Skin of body (tissue), 2 donors: ENCODE measurements around the gene TM9SF3. TPM values are rescaled to one million over a fixed set of nuclear protein-coding genes. Genes with fewer than 3 reads are reported as not detected.

Experiments
- DNase-seq: peaks from one replicate; lab custom pipeline; 2025; lab: John Stamatoyannopoulos, UW
- total RNA-seq: library from RNA; depleted of rRNA; stranded (reverse); fragments of >200 nt; gene quantifications from one replicate; pipeline ENCODE4 v1.2.3, GENCODE V29; 2014

The TM9SF3 gene
- total RNA-seq, 1 donor from 2014 or later, result 83.2 TPM

DNA sequence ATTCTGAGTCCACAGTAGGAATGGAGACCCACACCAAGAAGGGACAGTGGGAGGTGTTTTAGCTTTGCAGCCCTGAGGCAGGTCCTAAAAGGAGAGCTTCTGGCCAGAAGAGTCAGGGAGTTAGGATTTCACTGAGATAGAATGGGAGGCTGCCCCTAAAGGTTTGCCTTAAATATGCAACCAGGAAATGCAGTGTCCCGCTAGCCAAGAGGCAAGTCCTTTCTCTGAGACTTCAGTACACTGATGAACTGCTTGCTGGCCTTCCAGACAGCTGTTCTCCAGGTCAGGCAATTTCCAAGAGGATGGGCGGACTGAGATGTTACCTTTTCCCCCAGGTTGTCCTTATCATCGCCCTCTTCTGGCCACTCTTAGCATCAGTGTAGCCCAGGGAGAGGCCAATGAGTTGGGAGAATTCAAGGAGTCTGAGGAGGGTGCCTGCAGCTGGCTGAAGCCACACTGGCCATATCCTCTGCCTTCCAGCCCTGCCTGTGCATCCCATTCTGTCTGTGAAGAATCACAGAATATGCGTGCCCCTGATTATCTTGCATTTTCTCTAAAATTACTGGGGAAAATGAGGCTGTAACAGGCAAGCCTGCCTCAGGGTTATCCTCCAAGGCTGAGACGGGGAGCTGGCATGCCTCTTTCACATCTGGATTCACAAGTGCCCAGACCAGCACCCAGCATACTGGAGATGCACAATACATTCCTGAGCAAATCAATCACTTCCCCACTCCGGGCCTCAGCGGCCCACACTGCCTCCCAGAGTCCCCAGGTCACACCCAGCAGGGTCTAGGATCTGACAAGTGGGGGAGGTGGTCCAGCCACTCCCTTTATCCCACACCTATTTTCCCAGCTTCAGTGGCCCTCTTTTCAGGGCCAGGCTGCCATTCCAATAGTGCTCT lies 75.5 kb downstream of the TM9SF3 start:
- DNase-seq, result no peak

DNA sequence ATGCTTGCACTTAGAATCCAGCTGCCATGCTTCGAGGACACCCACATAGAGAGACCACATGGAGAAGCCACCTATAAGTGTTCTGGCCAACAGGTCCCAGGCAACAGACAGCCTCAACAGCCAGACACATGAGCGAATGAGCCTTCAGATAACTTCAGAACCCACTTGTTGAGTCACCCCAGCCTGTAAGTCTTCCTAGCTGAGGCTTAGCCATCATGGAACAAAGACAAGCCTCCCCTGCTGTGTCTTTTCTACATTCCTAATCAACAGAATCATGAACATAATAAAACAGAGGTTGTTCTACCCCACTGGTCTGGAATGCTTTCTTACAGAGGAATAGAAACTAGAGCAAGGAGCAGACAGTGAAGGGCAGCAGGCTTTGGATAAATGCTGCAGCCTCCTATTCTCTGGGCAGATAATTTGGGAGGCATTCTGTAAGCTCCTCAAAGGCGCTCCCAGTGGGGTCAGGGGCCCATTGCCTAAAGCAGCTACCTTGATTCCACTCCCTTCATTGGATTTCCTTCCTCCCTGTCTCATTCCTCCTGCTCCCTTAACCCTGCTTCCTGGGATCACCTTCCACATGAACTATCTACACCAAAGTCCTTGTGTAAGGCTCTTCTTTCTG lies 77.7 kb downstream of the TM9SF3 start:
- no peak for DNase-seq

DNA sequence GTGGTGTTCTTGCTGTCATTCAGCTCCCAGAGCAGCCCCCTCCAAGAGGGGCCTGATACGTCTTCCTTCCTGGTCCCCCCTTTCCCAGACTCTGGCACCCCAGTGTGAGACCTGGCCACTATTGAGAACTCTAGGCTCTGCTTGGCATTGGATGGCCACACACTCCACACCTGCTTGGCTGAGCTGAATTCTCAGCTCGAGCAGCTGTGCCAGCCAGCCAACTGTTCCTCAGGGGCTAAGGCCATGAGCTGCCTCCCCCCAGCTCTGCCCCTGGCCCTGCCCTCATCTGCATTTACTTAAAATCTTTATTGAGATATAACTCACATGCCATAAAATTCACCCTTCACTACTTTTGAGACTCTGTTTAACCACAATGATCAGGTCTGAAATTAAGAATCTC lies 79.8 kb downstream of the TM9SF3 start:
- DNase-seq, result no peak

DNA sequence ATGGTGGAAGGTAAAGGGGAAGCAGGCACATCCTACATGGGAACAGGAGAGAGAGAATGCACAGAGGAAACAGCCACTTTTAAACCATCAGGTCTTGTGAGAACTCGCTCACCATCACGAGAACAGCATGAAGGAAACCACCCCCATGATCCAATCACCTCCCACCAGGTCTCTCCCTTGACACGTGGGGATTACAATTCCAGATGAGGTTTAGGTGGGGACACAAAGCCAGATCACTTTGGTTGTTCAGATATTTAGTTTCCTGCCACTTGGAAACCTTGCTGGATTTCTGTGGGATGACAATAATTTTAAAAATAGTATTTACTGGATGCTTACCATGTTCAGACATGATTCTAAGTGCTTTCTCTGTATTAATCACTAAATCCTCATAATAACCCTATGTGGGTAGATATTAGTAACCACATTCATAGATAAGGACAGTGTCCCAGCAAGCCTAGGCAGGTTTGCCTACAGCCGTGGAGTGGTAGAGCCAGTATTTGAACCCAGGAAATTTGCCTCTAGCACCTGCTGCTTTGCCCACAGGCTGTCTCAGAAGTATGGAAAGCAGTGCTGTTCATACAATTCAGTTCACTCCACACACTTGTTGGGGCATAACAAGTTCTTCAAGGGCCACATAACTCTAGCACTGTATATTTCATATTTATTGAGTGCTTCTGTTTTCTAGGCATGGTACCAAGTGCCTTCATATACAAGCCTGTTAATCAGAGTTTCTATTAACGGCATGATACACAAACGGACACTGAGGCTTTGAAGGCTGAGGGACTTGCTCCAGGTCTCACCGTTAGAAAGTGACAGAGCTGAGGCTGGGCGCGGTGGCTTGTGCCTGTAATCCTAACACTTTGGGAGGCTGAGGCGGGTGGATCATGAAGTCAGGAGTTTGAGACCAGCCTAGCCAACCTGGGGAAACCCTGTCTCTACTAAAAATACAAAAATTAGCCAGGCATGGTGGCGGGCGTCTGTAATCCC lies 81.4 kb downstream of the TM9SF3 start:
- DNase-seq, result no peak

DNA sequence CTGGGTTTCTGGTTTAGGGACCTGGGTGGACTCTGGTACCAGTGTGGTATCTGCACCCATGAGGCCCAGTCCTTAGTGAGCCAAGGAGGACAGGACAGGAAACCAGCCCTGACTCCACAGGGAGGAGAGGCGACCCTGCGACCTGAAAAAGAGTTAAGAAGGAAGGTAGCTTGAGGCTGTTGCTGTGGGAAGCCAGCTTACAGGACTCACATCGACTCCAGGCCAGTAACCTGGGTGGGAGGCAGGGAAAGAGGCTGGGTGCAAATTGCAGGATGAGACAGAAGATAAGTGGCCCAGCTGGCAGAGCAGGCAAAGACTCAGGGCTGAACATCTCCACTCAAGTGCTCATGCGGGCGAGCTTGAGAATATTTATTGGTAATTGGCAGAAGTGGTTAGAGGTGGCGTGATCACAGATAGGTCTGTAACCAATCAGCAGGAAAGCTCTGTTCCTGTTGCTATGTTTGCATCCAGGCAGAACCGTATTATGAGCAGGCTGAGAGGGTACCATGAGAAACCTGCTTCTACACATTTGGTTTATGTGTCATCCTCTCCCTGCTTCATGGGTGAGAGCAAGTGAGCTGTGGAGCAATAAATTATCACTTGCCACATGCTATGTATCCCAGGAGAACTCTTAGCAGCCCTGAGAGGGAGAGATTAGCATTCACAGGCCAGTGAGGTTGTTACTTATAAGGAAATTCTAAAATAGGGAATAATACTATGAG lies 84.1 kb downstream of the TM9SF3 start:
- DNase-seq, result no peak

DNA sequence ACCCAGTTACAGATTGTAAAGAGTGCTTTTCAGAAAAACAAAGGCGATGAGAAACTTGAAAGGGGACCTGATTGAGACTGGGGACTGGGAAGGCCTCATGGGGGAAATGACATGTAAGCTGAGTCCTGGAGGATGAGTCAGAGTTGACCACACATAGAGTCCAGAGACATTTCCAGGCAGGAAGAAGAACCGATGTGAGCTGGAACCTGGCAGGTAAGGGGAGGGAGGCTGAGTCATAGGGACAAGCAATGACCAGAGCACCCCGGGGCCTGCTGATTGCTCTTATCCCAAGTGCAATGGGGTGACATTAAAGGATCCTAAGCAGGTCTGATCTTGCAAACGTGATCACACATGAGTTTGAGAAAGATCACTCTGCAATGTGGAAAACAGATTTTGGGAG lies 84.8 kb downstream of the TM9SF3 start:
- DNase-seq, result no peak

DNA sequence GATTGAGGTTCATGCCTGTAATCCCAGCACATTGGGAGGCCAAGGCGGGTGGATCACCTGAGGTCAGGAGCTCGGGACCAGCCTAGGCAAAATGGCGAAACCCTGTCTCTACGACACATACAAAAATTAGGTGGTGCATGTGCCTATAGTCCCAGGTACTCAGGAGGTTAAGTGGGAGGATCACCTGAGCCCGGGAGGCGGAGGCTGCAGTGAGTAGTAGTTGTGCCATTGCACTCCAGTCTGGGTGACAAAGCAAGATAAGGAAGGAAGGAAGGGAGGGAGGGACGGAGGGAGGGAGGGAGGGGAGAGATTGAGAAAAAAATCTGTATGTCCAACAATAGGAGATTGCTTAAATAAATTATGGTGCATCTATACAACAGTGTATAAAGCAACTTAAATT lies 86.3 kb downstream of the TM9SF3 start:
- DNase-seq, result no peak

DNA sequence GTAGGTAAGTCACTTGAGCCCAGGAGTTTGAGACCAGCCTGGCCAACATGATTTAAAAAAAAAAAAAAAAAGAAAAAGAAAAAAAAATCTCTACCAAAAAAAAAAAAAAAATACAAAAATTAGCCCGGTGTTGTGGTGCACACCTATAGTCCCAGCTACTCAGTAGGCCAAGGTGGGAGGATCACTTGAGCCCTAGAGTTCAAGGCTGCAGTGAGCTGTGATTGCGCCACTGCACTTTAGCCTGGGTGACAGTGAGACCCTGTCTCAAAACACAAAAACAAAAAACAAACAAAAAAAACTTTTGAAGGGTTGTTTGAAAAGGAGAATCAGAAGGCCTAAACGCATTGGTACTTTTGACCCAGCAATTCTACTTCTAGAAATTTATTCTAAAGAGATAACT lies 86.8 kb downstream of the TM9SF3 start:
- no peak for DNase-seq

DNA sequence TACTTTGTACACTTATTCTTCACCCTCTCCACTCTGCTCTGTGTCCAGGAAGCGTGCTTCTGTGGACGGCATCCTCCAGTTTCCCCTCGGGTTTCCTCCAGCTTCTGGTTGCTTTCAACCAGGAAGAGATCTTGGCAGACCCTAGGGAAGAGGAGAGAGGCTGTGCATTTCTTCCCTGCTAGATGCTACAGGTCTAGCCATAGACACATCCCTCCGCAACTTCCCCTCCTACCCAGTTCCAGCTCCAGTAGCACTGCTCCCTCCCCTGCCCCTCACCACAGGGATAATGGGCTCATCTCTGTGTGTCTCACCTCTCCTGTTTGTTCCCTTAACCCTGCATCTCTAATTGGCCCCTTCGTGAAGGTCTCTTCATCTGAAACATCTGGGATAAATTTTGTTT lies 89.4 kb downstream of the TM9SF3 start:
- no peak for DNase-seq

DNA sequence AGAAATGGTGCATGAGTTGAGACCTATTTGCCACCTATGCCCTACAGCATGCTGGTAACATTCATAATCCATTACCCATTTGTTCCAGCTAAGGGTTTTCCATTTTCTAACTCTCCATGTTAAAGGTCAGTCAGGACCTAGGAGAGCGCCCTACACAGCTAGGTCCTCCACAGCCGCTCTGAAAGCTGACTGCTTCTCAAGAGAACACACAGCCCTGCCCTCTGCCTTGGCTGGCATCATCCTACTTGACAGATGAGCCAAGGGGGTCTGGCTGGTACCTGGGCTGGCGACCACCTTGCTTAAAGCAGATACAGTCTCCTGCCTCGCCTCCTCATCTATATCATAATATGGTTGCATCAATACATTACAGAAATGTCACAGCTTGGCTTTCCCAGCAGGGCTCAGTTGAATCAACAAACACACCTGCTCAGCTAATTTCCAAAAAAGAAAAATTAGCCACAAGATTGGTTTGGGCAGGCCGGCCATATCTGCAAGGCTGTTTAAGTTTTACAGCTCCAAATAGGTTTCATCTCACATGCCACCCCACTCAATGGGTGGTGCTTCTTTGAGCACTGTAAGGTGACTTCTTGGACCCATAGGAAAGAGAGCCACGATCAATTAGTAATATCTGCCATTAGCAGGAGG lies 90.4 kb downstream of the TM9SF3 start:
- DNase-seq, result no peak

DNA sequence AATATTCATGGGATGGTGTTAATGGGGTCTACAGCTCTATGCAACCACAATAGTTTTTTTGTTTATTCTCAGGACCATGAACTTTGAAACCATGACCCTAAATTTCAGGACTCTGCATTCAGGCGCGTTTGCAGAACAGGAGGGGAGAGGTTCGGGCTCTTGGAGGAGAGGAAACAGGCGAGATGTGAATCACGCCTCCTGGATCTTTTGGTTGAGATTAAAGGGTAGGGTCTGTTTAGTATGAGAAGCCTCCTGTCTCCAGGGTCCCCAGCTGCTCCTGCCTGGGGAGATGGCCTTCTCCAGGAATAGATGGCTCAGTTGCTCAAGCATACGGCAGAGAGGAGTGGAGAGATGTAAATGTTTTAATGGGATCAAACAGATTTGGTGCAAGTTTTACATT lies 91.3 kb downstream of the TM9SF3 start:
- DNase-seq, result no peak

DNA sequence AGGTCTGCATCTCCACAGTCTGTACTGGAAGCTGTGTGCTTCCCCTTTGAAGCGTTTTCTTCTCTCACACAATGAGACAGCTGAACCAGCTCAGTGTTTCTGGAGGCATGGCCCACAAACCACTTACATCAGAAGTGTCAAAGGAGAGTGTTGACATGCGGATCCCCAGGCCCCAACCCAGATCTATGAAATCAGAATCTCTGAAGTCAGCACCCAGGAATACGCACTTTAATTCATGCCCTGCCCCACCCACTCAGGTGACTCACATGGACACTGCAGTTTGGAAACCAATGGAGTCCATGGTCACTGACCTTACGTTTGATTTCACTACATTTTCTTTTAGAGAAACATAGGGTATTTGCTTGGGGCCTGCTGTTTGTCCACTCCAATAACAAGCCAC lies 92.1 kb downstream of the TM9SF3 start:
- DNase-seq, result no peak

DNA sequence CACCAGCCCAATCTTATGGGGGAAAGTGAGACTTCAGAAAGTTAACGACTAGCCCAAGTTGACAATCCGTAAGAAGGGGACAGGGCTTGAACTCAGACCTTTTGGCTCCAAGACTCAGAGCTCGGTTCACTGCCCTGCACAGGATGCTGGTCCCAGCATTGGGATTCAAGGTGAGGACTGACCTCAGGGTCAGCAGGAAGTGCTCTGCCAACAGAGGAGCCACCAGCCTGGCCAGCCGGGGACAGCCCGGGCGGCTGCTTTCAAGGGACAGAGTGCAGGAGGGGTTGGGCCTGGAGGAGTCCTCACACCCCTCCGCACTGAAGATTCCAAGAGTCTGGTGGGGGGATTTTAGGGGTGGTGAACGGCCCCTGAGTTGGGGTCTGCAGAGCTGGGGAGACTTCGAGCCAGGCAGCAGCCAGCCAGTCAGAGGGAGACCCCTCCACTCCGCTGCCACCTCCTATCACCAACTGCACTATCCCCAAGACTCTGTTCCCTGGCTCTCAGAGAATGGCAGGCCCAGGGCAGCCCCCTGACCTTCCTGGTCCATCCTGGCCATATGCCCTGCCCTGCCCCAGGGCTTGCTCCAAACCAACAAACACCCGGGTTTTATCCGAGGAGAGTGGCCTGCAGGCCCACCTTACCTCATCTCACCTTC lies 92.8 kb downstream of the TM9SF3 start:
- no peak for DNase-seq

DNA sequence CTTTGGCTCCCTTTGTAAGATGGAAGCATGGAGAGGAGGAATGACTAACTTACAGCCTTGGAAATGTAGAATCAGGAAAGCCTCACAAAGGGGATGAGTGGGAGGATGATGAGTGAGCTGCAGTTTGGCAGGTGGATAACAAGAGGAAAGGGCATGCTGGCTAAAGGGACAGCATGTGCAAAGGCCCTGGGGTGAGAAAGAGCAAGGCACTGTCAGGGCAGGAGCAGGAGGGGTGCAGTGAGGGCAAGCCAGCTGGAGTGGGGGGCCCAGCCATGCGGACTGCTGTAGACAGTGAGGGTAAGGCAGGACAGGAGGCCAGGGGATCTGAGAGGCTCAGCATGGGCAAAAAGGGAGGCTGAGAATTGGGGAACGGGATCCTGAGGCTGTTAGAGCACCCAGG lies 93.6 kb downstream of the TM9SF3 start:
- no peak for DNase-seq

DNA sequence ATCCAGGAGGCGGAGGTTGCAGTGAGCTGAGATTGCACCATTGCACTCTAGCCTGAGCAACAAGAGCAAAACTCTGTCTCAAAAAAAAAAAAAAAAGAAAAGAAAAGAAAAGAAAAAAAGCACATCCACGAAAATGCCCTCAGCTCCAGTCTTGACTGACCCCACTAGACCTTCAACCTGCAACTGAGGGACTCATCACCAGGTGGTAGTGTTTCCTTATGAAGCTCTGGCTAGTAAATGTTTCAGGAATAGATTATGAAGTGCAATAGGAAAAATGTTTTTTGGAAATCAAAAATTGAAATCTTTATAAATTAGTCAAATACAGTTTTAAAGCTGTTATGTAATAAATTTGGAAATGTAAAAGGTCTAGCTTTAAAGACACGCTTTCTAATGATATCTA lies 95.5 kb downstream of the TM9SF3 start:
- no peak for DNase-seq

DNA sequence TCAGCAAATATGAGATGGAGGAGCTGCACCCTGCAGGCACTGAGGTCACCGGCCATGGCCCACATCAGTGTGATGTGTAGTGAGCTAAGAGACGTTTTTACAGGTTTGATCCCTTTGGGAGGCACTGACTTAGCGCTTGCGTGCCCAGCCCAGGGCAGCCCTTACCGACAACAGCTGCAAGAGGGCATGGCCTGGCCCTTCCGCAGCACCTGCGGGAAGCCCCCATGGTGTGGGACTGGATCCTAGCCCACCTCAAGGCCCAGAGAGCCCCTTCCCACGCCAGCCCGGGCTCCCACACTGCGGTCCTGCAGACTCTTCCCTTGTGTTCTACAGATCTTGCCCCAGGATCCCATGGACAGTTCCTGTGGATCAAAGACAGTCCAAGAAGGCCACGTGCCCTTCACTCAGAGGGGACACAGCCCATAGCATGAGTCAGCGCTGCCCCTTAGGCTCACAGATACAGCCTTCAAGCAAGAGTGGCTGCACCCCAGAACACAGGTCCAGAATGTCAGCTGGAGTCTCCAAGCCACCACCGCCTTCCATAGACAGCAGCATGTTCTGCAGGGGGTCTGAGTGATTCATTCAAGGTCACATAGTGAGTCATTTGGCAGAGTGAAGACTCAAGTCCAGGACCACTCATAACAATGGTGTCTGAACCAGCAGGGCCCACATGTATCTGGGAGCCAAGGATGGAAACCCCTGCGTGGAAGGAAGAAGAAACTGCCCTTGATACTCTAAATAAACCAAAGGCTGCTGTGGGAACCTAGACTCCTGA lies 98.5 kb downstream of the TM9SF3 start:
- DNase-seq, result no peak

DNA sequence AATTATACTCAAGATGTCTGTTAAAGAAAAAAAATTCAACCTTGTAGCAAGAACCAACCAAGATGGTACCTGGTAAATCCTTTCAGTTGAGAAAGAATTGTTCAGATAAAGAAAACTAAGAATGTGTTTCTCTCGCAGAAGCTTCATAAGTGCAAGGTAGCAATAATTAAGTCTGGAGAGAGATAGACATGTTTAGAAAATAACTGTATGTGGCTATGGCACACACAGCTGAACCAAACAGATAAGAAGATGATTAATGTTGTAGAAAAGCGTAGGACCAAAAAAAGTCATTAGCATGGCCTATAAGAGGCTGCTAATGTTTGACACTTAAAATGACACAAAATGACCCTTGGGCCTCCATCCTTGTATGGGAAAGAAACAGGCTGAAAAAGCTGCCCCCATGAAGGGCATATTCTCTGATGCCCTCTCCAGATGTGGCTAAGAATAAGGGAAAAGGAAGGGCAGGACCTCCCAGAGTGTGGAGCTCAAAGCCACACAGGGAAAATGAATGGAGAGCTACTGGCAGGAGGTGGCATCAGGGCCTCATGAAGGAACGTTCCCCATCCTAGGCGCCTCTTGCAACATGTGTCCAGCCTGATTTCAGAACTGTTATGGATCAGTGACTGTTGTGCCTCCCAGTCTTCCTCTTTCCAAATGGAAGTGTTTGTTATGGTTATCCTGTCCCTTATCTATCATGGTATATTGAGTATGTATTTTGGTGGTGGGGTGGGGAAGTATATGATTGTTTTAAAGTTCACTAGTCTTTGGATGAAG lies 103.8 kb downstream of the TM9SF3 start:
- DNase-seq, result no peak

DNA sequence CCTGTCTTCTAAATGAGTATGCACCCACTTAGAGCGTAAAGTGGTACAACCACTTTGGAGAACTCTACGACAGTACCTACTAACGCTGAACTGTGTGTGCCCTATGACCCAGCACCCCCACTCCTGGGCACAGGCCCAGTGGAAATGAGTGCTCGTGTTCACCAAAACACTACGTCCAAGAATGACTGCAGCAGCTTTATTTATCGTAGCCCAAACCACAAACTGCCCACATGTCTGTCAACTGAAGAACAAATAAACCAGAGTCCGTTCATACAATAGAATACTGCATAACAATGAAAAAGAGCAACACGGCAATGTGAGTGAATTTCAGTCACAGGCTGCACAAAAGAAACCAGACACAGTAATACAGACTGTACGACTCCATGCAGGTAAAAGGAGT lies 108.5 kb downstream of the TM9SF3 start:
- DNase-seq, result no peak

DNA sequence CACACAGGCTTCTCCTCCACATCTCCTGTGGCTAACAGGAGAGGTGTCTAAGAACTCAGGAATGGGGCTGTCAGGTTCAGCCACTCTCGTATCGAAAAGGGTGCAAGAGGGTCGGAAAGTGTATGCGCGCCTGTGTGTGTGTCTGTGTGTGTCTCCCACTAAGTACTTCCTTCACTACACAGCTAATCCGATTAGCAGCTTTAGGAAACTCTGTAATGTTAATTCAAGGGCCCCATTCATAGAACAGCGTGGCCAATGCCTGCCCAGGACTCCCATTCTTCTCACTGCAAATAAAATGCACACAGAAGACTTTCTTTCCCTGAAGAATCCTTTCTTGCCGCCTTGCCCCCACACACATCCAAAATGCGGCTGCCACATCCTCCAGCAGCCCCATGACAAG lies 112.9 kb downstream of the TM9SF3 start:
- no peak for DNase-seq
